ENCODE results near the gene DNLZ. TPM values are rescaled to one million over a fixed set of nuclear protein-coding genes. Genes with fewer than 3 reads are reported as not detected.

Gene DNLZ
- total RNA-seq, 1 experiment from 2014 or later: 26.5 TPM

DNA sequence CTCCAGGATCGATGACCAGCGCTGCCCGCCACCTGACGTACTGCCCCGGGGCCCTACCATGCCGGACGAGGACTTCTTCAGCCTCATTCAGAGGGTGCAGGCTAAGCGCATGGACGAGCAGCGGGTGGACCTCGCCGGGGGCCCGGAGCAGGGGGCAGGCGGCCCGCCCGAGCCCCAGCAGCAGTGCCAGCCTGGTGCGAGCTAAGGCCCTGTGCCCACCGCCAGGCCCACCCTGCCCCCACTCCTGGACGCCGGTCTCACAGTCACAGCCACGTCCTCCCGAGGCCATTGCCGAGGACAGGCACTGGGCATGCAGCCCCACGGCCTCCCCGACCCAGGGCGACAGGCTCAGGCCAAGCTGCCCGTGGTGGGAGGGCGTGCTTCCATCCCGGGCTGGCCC is 5.5 kb downstream of the DNLZ start:
- intact Hi-C loops (cut with micrococcal nuclease; ENCODE audit: unreplicated experiment): no loop called here
- TF ChIP-seq, protein P1, sequence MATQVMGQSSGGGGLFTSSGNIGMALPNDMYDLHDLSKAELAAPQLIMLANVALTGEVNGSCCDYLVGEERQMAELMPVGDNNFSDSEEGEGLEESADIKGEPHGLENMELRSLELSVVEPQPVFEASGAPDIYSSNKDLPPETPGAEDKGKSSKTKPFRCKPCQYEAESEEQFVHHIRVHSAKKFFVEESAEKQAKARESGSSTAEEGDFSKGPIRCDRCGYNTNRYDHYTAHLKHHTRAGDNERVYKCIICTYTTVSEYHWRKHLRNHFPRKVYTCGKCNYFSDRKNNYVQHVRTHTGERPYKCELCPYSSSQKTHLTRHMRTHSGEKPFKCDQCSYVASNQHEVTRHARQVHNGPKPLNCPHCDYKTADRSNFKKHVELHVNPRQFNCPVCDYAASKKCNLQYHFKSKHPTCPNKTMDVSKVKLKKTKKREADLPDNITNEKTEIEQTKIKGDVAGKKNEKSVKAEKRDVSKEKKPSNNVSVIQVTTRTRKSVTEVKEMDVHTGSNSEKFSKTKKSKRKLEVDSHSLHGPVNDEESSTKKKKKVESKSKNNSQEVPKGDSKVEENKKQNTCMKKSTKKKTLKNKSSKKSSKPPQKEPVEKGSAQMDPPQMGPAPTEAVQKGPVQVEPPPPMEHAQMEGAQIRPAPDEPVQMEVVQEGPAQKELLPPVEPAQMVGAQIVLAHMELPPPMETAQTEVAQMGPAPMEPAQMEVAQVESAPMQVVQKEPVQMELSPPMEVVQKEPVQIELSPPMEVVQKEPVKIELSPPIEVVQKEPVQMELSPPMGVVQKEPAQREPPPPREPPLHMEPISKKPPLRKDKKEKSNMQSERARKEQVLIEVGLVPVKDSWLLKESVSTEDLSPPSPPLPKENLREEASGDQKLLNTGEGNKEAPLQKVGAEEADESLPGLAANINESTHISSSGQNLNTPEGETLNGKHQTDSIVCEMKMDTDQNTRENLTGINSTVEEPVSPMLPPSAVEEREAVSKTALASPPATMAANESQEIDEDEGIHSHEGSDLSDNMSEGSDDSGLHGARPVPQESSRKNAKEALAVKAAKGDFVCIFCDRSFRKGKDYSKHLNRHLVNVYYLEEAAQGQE (IDR thresholded peaks at IDR 0.05; ENCODE audit: insufficient read depth in 1 of 2, low read depth in 2 of 2, low read length in 1 of 2): no peak
- TF ChIP-seq, protein P2, sequence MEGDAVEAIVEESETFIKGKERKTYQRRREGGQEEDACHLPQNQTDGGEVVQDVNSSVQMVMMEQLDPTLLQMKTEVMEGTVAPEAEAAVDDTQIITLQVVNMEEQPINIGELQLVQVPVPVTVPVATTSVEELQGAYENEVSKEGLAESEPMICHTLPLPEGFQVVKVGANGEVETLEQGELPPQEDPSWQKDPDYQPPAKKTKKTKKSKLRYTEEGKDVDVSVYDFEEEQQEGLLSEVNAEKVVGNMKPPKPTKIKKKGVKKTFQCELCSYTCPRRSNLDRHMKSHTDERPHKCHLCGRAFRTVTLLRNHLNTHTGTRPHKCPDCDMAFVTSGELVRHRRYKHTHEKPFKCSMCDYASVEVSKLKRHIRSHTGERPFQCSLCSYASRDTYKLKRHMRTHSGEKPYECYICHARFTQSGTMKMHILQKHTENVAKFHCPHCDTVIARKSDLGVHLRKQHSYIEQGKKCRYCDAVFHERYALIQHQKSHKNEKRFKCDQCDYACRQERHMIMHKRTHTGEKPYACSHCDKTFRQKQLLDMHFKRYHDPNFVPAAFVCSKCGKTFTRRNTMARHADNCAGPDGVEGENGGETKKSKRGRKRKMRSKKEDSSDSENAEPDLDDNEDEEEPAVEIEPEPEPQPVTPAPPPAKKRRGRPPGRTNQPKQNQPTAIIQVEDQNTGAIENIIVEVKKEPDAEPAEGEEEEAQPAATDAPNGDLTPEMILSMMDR (IDR thresholded peaks at IDR 0.05): no peak
- BruUV-seq (replicated peaks): no TSS peak
- POLR2A ChIA-PET: no interaction called here
- Histone ChIP-seq H3K4me1 (ENCODE audit: control insufficient read depth, insufficient read depth, low read length) (peaks cover 16% of the 10 kb centered on the region), H3K4me3 (ENCODE audit: low read depth in 2 of 2, low read length in 2 of 2) (no peak overlapping the region), H3K9me3 (ENCODE audit: control insufficient read depth, insufficient read depth, low read depth, low read length) (no peaks in the 10 kb centered on the region), H3K36me3 (ENCODE audit: control insufficient read depth, insufficient read depth, low read length) (no peaks in the 10 kb centered on the region), H3K27ac (ENCODE audit: low read length) (no peak overlapping the region), H3K27me3 (ENCODE audit: control insufficient read depth, insufficient read depth, low read length) (no peaks in the 10 kb centered on the region)
- in situ Hi-C loops (cut with HindIII; ENCODE audit: low pct_unique_long_range_greater_than_20kb, low sequenced_read_pairs): no loop called here
- CTCF ChIA-PET: no interaction called here
- ATAC-seq (no peak), DNase-seq (ENCODE audit: low read depth, low spot score) (no peak)

DNA sequence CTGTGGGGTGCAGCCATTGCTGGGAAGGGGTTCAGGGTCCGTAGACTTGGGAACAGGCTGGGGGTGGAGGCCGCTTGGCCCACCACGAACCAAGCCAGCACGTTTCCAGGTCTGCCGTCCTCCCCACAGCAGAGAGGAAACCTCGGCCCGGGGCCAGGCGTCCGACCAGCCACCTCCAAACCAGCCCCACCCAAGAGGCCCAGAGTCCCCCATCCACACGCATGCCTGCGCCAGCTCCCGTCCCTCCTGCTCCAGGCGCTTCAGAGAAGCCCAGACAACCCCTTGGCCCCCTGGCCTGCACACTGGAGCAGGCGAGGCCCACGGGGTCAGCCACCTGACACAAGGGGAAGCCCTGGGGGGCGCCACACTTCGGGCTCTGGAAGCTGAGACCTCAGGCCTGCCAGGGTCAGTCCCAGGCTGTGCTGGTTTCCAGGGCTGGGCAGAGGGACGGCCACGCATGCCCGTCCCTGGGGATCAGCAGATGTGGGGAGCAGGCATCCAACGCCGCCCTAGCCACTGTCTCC is 6.3 kb downstream of the DNLZ start:
- ATAC-seq (no peak), DNase-seq (ENCODE audit: low read depth, low spot score) (no peak)
- POLR2A ChIA-PET: no interaction called here
- CTCF ChIA-PET: no interaction called here
- intact Hi-C loops (cut with micrococcal nuclease; ENCODE audit: unreplicated experiment) (no loop called here), in situ Hi-C loops (cut with HindIII; ENCODE audit: low pct_unique_long_range_greater_than_20kb, low sequenced_read_pairs) (no loop called here)
- TF ChIP-seq, protein P2 (IDR thresholded peaks at IDR 0.05): no peak
- TF ChIP-seq TCF7L2 (IDR thresholded peaks at IDR 0.05; ENCODE audit: low read depth, low read length): no peak
- no peak for TF ChIP-seq SIN3A (IDR thresholded peaks at IDR 0.05; ENCODE audit: borderline replicate concordance, insufficient read depth, low read depth, low read length)
- TF ChIP-seq, protein P1 (IDR thresholded peaks at IDR 0.05; ENCODE audit: insufficient read depth in 1 of 2, low read depth in 2 of 2, low read length in 1 of 2): no peak
- TF ChIP-seq POLR2AphosphoS5 (IDR thresholded peaks at IDR 0.05; ENCODE audit: low read depth, low read length): no peak
- Histone ChIP-seq H3K36me3 (ENCODE audit: control insufficient read depth, insufficient read depth, low read length) (no peaks in the 10 kb centered on the region), H3K9me3 (ENCODE audit: control insufficient read depth, insufficient read depth, low read depth, low read length) (no peaks in the 10 kb centered on the region), H3K4me1 (ENCODE audit: control insufficient read depth, insufficient read depth, low read length) (peaks cover 19% of the 10 kb centered on the region), H3K27ac (ENCODE audit: low read length) (no peak overlapping the region), H3K4me3 (ENCODE audit: low read depth in 2 of 2, low read length in 2 of 2) (no peak overlapping the region), H3K27me3 (ENCODE audit: control insufficient read depth, insufficient read depth, low read length) (no peaks in the 10 kb centered on the region)
- BruUV-seq (replicated peaks): no TSS peak
